Measurements from ENCODE around the gene S100A1. TPM values are rescaled to one million over a fixed set of nuclear protein-coding genes. Genes with fewer than 3 reads are reported as not detected.

The S100A1 gene
- total RNA-seq, 1 donor from 2014 or later: 0.58 TPM

DNA sequence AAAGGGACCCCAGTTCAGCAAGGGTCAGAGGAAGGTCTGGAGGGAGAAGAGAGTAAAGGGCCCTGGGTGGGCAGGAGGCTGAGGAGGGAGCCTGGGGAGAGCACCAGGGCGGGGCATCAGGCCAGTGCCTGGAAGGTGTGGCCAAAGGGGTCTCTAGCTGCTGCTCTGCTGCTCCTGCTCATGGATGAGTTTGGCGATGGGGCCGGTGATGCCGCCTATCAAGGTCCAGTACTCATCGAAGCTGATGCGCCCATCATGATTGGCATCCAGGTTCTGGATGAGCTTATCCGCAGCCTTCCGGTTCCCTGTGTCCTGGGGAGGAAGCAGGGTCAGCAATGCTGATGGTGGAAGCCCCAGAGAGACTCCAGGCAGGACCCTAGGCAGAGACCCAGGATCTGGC lies 20.9 kb upstream of the S100A1 start:
- H3K27me3 Mint-ChIP-seq (ENCODE audit: low read depth): no peaks in the 10 kb centered on the region
- H3K4me1 Mint-ChIP-seq: peaks cover 48% of the 10 kb centered on the region
- peaks cover 3% of the 10 kb centered on the region for H3K36me3 Mint-ChIP-seq
- no peaks in the 10 kb centered on the region for H3K9me3 Mint-ChIP-seq
- no peak overlapping the region for H3K27ac Mint-ChIP-seq
- DNase-seq (ENCODE audit: low spot score in 2 of 2, unreplicated experiment in 2 of 2): no peak
- TF ChIP-seq, protein P1, sequence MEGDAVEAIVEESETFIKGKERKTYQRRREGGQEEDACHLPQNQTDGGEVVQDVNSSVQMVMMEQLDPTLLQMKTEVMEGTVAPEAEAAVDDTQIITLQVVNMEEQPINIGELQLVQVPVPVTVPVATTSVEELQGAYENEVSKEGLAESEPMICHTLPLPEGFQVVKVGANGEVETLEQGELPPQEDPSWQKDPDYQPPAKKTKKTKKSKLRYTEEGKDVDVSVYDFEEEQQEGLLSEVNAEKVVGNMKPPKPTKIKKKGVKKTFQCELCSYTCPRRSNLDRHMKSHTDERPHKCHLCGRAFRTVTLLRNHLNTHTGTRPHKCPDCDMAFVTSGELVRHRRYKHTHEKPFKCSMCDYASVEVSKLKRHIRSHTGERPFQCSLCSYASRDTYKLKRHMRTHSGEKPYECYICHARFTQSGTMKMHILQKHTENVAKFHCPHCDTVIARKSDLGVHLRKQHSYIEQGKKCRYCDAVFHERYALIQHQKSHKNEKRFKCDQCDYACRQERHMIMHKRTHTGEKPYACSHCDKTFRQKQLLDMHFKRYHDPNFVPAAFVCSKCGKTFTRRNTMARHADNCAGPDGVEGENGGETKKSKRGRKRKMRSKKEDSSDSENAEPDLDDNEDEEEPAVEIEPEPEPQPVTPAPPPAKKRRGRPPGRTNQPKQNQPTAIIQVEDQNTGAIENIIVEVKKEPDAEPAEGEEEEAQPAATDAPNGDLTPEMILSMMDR (IDR thresholded peaks at IDR 0.05; ENCODE audit: unreplicated experiment): no peak
- no peak overlapping the region for H3K4me3 Mint-ChIP-seq

DNA sequence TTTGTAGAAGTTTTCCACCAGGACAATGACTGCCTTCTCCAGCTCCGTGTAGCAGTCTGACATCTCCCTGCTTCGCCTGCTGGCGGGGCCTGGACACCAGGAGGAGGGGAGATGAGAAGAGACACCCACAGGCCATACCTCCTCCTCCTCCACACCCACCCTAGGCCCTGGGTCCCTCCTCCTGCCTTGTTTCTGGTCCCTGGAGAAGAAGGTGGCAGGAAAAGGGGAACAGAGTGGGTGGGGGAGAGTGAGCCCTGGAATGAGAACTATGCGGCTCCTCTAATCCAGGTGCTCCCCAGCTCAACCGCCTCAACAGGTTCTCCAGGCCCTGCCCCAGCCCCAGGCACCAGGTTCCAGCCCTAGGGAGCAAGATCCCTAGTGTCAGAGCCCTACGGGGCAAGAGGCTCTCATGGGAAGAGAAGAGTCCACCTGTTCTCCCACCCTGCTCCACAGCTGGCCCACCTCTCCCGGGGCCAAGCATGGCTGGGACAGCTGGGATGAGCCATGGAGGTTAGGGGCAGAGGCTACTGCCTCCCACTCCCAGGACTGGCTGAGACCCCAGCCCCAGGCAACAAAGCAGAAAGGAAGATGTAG lies 20.0 kb upstream of the S100A1 start:
- H3K27me3 Mint-ChIP-seq (ENCODE audit: low read depth): no peaks in the 10 kb centered on the region
- peak overlapping the region; percentile 92 for H3K27ac Mint-ChIP-seq
- H3K9me3 Mint-ChIP-seq: no peaks in the 10 kb centered on the region
- H3K4me3 Mint-ChIP-seq: no peak overlapping the region
- DNase-seq (ENCODE audit: low spot score in 2 of 2, unreplicated experiment in 2 of 2): no peak
- TF ChIP-seq, protein P1 (IDR thresholded peaks at IDR 0.05; ENCODE audit: unreplicated experiment): no peak
- H3K4me1 Mint-ChIP-seq: peaks cover 54% of the 10 kb centered on the region
- H3K36me3 Mint-ChIP-seq: peaks cover 3% of the 10 kb centered on the region

DNA sequence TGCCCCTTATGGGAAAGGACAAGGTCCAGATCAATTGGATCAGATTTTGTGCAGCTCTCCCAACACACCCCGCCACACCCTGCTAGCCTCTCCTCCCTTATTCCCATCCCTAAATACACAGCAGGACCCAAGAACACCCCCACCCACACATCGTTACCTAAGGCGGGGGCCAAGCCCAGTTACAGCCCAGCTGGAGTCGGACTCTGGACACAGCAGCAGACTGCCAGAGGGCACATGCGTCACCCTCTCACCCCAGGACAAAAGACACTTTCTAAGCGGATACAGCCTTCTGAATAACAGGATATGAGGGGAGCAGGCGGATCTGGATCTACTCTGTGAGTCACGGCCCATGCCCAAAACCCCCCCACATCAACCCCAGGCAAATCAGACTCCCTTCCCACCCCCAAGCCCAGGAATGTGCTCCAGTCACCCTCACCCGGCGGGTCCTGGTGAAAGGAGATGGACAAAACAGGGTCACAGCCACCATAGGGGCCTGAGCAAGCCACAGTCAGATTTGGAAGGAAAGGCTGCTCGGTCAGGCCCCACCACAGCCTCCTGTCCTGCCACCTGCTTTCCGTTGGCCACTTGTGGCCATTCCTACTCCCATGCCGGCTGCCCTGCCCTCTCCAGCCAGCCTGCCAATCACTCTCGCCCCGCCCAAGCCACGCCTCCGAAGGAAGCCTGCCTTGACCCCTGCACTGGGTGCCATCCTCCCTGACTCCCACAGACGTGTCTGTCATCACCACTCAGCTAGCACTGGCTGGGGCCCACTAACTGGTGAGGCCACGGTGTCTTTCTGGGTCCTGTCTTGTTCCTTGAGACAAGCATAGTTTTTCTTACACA lies 19.3 kb upstream of the S100A1 start:
- H3K27ac Mint-ChIP-seq: peak overlapping the region; percentile 92
- no peak for DNase-seq (ENCODE audit: low spot score in 2 of 2, unreplicated experiment in 2 of 2)
- peak overlapping the region; percentile 28 for H3K4me3 Mint-ChIP-seq
- TF ChIP-seq, protein P1 (IDR thresholded peaks at IDR 0.05; ENCODE audit: unreplicated experiment): no peak
- H3K27me3 Mint-ChIP-seq (ENCODE audit: low read depth): no peaks in the 10 kb centered on the region
- peaks cover 59% of the 10 kb centered on the region for H3K4me1 Mint-ChIP-seq
- H3K9me3 Mint-ChIP-seq: no peaks in the 10 kb centered on the region
- peaks cover 3% of the 10 kb centered on the region for H3K36me3 Mint-ChIP-seq

DNA sequence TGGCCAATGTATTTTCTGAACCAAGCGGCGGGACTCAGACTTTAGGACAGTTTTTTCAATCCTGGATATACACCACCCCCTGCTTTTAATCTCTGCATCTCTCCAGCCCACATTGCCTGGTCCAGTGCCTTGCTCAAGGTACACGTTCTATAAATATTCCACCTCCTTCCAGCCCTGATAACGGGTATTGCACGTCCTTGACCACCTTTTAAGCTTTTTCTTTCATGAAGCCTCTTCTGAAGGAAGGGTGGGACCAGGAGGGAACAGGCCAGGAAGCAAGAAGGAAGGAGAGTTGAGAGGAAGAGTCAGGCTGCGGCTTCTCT lies 18.7 kb upstream of the S100A1 start:
- Mint-ChIP-seq H3K4me3 (no peak overlapping the region), H3K4me1 (peaks cover 65% of the 10 kb centered on the region), H3K27me3 (ENCODE audit: low read depth) (no peaks in the 10 kb centered on the region), H3K36me3 (peaks cover 3% of the 10 kb centered on the region), H3K9me3 (no peaks in the 10 kb centered on the region), H3K27ac (peak overlapping the region; percentile 13)
- no peak for DNase-seq (ENCODE audit: low spot score in 2 of 2, unreplicated experiment in 2 of 2)
- TF ChIP-seq, protein P1 (IDR thresholded peaks at IDR 0.05; ENCODE audit: unreplicated experiment): no peak

DNA sequence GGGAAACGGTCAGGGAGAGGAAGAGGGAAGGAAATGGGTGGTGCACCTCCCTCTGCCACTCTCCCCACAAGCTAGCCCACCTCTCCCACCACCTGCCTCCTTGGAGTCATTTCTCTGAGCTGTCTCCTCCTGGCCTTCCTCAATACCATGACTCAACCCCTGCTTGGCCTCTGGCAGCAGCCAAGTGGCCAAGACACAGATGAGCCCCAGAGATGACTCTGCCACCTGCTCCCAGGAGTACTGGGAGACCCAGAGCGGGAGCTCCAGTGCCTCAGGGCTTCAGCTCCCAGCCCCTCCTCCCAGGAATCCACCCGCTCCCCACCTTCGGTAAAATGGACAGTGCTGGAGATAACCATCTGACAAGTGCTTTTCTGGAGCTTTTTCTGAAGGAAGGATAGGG lies 17.9 kb upstream of the S100A1 start:
- H3K4me1 Mint-ChIP-seq: peaks cover 69% of the 10 kb centered on the region
- no peaks in the 10 kb centered on the region for H3K9me3 Mint-ChIP-seq
- DNase-seq (ENCODE audit: low spot score in 2 of 2, unreplicated experiment in 2 of 2): no peak
- no peaks in the 10 kb centered on the region for H3K27me3 Mint-ChIP-seq (ENCODE audit: low read depth)
- H3K27ac Mint-ChIP-seq: peak overlapping the region; percentile 47
- no peak overlapping the region for H3K4me3 Mint-ChIP-seq
- H3K36me3 Mint-ChIP-seq: no peaks in the 10 kb centered on the region
- TF ChIP-seq, protein P1 (IDR thresholded peaks at IDR 0.05; ENCODE audit: unreplicated experiment): no peak
